ENCODE results near the gene EIF2B5.

The EIF2B5 gene

GRCh38 chr3:184189421-184189820, 54.3 kb downstream of the EIF2B5 start:
- no peak for TF ChIP-seq CTCF (IDR thresholded peaks at IDR 0.05; ENCODE audit: low read length, missing control alignments)
- no peak for DNase-seq (ENCODE audit: low read depth)
- H3K4me3 ChIP-seq (replicated peaks; ENCODE audit: low read depth, low read length): no peak overlapping the region

DNA sequence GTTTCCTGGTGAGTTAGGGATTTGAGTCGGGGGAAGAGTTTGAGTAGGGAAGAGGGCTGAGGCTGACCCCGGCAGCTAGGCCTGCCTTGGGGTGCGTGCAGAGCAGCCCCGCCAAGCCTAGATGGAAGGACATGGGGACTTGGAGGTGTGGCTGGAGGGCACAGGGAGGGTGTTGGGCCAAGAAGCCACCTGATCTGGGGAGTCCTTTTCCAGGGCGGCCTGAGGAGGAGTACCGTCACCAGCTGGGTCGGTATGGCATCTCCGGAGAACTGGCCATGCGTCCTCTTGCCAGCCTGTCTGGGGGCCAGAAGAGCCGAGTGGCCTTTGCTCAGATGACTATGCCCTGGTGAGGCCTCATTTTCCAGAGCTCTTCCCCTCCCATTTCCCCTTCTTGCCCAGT, 57.7 kb downstream of the EIF2B5 start:
- TF ChIP-seq CTCF (IDR thresholded peaks at IDR 0.05; ENCODE audit: low read length, missing control alignments): no peak
- no peak overlapping the region for H3K4me3 ChIP-seq (replicated peaks; ENCODE audit: low read depth, low read length)
- DNase-seq (ENCODE audit: low read depth): no peak

DNA sequence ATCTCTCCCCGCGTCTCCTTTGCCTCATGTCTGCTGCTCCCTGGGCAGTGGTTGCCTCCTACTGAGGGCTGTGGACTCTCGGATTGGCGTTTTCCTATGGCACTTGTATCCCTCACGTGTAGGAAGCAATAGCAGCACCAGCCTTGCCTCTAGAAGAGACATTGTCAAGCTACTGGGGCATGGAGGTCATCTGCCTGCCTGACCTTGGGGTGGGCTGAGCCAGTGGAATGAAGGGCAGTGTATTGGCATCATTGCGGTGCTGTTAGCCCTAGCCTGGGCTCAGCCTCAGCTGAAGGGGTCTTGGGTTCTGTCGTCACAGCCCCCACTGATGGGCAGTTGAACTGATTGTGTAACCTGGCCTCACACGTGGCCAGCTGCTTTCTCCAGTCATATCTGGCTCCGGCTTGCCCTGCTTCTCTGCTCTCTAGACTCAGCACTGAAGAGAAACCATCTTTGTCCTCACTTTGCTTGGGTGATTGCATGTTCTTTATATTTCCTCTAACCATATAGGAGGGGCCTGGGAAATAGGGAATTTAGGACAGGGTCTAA, 58.9 kb downstream of the EIF2B5 start:
- no peak for DNase-seq (ENCODE audit: low read depth)
- no peak for TF ChIP-seq CTCF (IDR thresholded peaks at IDR 0.05; ENCODE audit: low read length, missing control alignments)
- no peak overlapping the region for H3K4me3 ChIP-seq (replicated peaks; ENCODE audit: low read depth, low read length)
